K562 treated with DMSO at 1 percent for 48 hours (cell line): Measurements from ENCODE around the gene GPC6. TPM values are rescaled to one million over a fixed set of nuclear protein-coding genes. Genes with fewer than 3 reads are reported as not detected.

Experiments
- total RNA-seq: library from RNA; unstranded; fragments of 300-600 nt; gene quantifications from 2 replicates; pipeline ENCODE4 v1.2.3, GENCODE V29; 2022; ENCODE audit warnings: low replicate concordance; ENCODE audit errors: extremely low read depth

GPC6 gene
- total RNA-seq: not detected in 2 replicates

DNA sequence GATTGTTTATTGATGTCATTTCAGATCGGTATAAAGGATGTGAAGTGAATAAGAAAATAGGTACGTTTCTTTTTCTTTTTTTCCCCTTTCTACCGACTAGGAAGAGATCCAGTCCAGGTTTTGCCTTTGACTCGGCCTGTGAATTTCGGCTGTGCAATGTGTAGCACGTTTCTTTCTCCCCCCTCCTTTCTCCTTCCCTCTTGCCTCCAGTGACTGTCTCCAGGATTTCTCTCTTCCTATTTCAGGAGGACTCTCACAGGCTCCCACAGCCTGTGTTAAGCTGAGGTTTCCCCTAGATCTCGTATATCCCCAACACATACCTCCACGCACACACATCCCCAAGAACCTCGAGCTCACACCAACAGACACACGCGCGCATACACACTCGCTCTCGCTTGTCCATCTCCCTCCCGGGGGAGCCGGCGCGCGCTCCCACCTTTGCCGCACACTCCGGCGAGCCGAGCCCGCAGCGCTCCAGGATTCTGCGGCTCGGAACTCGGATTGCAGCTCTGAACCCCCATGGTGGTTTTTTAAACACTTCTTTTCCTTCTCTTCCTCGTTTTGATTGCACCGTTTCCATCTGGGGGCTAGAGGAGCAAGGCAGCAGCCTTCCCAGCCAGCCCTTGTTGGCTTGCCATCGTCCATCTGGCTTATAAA, at the start of gene GPC6:
Gene GPC6, plus strand, starts transcription at position 185 of the 657 bp plus-strand sequence.

